HL-60/S4 treated with phorbol 12-myristate 13-acetate at 8.2 ng/mL for 4 days and 3 days (cell line): Measurements from ENCODE around the gene SHISAL2A.

Experiments used
- in situ Hi-C: fragments of 300-500 bp; cut with MboI; formaldehyde crosslinking; loops from 2 replicates; pipeline ENCODE4 v1.15.0; 2022; ENCODE audit warnings: low sequenced_read_pairs

The SHISAL2A gene

GRCh38 chr1:52632732-52633290, at the start of gene SHISAL2A:
Gene SHISAL2A (plus strand): TSS chr1:52633168. CDS start chr1:52633494, 326 bp downstream.
- in situ Hi-C loops: no loop called here

GRCh38 chr1:52585474-52585873, 47.5 kb upstream of the SHISAL2A start:
- in situ Hi-C loops: no loop called here

- in situ Hi-C loops: no loop called here
Observed at GRCh38 chr1:52588027-52588426, 44.9 kb upstream of the SHISAL2A start.

- in situ Hi-C loops: no loop called here
Observed at GRCh38 chr1:52588535-52588934, 44.4 kb upstream of the SHISAL2A start.

GRCh38 chr1:52590266-52590665, 42.7 kb upstream of the SHISAL2A start:
- in situ Hi-C loops: no loop called here

GRCh38 chr1:52592637-52593323, 40.2 kb upstream of the SHISAL2A start:
- in situ Hi-C loops: no loop called here

GRCh38 chr1:52593495-52593894, 39.5 kb upstream of the SHISAL2A start:
- in situ Hi-C loops: no loop called here

DNA sequence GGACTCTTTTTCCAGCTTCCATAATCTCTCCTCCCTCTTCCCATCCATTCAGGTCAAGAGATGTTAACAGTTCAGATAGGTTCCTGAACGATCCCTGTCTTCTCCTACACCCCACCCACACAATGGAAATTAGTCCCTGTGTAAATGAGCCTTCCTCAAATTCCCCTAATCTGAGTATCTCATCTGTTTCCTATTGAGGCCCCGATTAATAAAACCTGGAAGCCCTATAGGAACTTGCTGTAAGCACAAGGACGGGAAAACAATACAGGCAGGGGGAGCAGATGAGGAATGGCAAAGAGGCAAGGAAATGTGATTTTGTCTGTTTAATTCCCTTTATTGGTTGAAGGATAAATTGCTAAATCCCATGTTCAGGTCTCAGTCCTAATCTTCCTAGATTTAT, 37.9 kb upstream of the SHISAL2A start:
- in situ Hi-C loops: no loop called here

DNA sequence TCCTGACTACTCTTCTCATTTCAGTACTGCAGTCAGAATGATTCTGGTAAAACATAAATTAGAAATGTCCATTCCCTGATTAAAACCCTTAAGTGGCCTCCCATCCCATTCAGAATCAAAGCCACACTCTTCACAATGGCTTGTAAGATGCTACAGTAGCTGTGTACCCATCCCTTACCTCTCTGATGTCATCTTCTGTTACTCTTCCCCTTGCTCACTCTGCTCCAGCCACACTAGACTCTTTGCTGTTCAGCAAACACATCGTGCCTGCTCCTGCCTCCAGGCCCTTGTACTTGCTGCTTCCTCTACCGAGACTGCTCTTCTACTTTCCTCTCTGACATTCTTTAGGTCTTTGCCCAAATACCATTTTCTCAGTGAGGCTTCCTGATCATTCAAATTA, 35.1 kb upstream of the SHISAL2A start:
- in situ Hi-C loops: no loop called here

- in situ Hi-C loops: no loop called here
Observed at GRCh38 chr1:52598729-52599128, 34.2 kb upstream of the SHISAL2A start.

GRCh38 chr1:52599236-52599635, 33.7 kb upstream of the SHISAL2A start:
- in situ Hi-C loops: no loop called here

DNA sequence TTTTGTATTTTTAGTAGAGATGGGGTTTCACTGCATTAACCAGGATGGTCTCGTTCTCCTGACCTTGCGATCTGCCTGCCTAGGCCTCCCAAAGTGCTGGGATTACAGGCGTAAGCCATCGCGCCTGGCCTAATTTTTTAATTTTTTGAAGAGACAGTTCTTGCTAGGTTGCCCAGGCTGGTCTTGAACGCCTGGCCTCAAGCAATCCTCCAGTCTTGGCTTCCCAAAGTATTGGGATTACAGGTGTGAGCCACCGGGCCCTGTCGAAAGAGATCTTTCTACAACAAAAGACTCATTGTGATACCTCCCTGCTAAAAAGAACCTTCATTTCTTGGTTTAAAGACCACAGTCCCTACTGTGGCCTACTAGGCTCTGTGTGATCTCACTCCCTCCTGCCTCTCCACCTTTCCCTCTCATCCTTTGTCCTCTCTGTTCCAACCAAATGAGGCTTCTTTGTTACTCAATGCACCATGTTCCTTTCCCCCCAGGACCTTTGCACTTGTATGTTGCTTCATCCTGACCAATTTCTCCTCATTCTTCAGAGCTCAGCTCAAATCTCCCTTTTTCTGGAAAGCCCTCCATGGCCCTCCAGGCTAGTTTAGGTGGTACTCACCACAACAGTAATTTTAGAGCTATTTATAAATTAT, 32.3 kb upstream of the SHISAL2A start:
- in situ Hi-C loops: no loop called here

DNA sequence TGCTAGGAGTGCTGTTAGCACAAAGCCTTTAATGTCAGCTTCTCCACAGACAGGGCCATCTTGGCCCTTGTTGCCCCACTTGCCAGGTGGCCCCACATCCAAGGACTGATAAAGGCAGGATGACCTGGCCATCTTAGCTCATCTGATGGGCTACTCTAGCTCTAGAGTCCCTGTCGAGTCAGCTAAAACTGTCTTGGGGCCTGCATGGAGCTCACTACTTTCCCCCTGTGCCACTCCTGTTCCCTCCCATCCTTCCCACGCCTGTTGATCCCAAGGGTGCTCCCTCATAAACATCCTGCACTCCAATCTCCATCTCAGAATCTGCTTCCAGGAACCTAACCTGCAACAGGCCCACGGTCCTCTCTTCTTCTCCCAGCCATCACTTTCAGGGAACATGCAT, 31.4 kb upstream of the SHISAL2A start:
- in situ Hi-C loops: no loop called here

GRCh38 chr1:52601991-52602855, 30.7 kb upstream of the SHISAL2A start, which contains the start of gene GPX7:
Gene GPX7 (plus strand): TSS chr1:52602371. CDS start chr1:52602410, 39 bp downstream.
- in situ Hi-C loops: no loop called here

- in situ Hi-C loops: no loop called here
Observed at GRCh38 chr1:52602856-52603600, 29.9 kb upstream of the SHISAL2A start.

GRCh38 chr1:52603630-52604029, 29.3 kb upstream of the SHISAL2A start:
- in situ Hi-C loops: no loop called here

DNA sequence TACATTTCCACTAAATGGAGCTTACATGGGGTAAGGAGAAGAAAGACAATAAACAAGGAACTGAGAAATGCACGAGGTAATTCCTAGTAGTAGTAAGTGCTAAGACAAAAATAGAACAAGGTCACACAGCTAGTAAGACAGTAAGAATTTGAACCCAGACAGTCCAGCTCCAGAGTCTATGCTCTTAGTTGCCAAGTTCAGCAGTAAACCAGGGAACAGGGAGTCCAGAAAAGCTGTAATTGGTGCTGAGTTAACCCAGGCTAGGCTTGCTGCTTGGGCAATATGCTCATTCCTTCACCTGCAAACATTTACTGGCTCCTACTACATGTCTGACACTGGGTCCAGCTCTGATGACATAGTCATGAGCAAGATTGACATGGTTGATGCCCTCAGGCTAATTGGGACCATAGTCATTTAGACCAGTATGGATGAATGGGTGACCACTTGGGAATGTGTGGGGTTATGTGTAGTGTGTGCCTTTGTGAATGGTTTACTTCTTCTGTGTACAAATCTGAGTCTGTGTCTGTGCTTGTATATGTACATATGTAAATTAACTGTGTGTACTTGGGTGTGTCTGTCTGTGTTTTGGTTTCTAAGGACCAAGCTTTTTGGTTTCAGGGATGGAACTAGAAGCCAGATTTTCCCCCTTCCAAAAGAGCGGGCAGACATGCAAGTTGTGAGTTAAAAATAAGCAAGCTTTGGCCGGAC, 28.8 kb upstream of the SHISAL2A start:
- in situ Hi-C loops: no loop called here

- in situ Hi-C loops: no loop called here
Observed at GRCh38 chr1:52613636-52614373, 19.2 kb upstream of the SHISAL2A start.

DNA sequence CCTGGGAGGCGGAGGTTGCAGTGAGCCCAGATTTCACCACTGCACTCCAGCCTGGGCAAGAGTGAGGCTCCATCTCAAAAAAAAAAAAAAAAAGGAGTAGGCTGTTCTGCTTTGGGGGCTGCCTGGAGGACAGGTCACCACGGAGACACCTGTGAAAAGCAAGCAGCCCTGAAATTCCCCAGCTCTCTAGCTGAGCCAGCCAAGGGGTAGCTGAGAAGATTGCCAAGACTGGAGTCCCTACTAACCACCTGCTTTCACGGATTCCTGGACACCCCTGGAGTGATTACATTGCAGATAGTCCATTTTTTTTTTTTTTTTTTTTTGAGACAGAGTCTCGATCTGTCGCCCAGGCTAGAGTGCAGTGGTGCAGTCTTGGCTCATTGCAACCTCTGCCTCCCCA, 18.3 kb upstream of the SHISAL2A start:
- in situ Hi-C loops: no loop called here
